LNCAP (cell line): Measurements from ENCODE around the gene CDPF1.

Source experiments
- CTCF ChIP-seq: fragments of 450-650 bp; IDR thresholded peaks from 2 replicates; pipeline ENCODE4 v1.5.1; 2017; ENCODE audit warnings: mild to moderate bottlenecking

Gene CDPF1

GRCh38 chr22:46278656-46279645, 28.9 kb upstream of the CDPF1 start:
- TF ChIP-seq CTCF: no peak

- no peak for TF ChIP-seq CTCF
Observed at GRCh38 chr22:46276563-46276962, 26.5 kb upstream of the CDPF1 start.

- no peak for TF ChIP-seq CTCF
Observed at GRCh38 chr22:46275455-46276122, 25.5 kb upstream of the CDPF1 start.

GRCh38 chr22:46274381-46274780, 24.3 kb upstream of the CDPF1 start:
- TF ChIP-seq CTCF: no peak

- no peak for TF ChIP-seq CTCF
Observed at GRCh38 chr22:46273432-46274148, 23.5 kb upstream of the CDPF1 start.

GRCh38 chr22:46272762-46273431, 22.8 kb upstream of the CDPF1 start:
- no peak for TF ChIP-seq CTCF

GRCh38 chr22:46272196-46272595, 22.1 kb upstream of the CDPF1 start:
- no peak for TF ChIP-seq CTCF
